Neutrophil (primary cell): Measurements from ENCODE around the gene RIPK4.

ENCODE experiments used
- H3K27ac ChIP-seq: fragments of 200-600 bp; sonication (generic); 2 replicates; pipeline ENCODE4 v1.5.1; 2016; ENCODE audit warnings: mild to moderate bottlenecking, moderate library complexity
- H3K27me3 ChIP-seq: fragments of 200-600 bp; sonication (generic); 2 replicates; pipeline ENCODE4 v1.6.0; 2016; ENCODE audit warnings: mild to moderate bottlenecking
- H3K36me3 ChIP-seq: fragments of 200-600 bp; sonication (generic); 2 replicates; pipeline ENCODE4 v1.5.1; 2017
- H3K4me1 ChIP-seq, 2 experiments: fragments of 200-600 bp in 1 of 2; sonication (generic) in 1 of 2; 1 replicate in 1 of 2; 2 replicates in 1 of 2; pipeline versions ENCODE4 v1.5.1 to v1.6.1; 2013 to 2016; ENCODE audit warnings: low read depth in 1 of 2, low read length in 1 of 2, mild to moderate bottlenecking in 1 of 2, moderate library complexity in 1 of 2; ENCODE audit not compliant: control insufficient read depth in 1 of 2, insufficient read depth in 1 of 2
- H3K4me3 ChIP-seq, 2 experiments: fragments of 200-600 bp in 1 of 2; sonication (generic) in 1 of 2; 1 replicate in 1 of 2; 2 replicates in 1 of 2; pipeline ENCODE4 v1.5.1; 2013 to 2016; ENCODE audit warnings: low read depth in 1 of 2, low read length in 1 of 2, mild to moderate bottlenecking in 1 of 2, moderate library complexity in 1 of 2
- H3K9me3 ChIP-seq: fragments of 200-600 bp; sonication (generic); 2 replicates; pipeline ENCODE4 v1.5.1; 2016
- TF ChIP-seq, protein P1 (sequence below): fragments of 200-600 bp; sonication (generic); IDR thresholded peaks from 2 replicates; pipeline ENCODE4 v1.5.1; 2016; ENCODE audit warnings: antibody characterized with exemption

Gene RIPK4

DNA sequence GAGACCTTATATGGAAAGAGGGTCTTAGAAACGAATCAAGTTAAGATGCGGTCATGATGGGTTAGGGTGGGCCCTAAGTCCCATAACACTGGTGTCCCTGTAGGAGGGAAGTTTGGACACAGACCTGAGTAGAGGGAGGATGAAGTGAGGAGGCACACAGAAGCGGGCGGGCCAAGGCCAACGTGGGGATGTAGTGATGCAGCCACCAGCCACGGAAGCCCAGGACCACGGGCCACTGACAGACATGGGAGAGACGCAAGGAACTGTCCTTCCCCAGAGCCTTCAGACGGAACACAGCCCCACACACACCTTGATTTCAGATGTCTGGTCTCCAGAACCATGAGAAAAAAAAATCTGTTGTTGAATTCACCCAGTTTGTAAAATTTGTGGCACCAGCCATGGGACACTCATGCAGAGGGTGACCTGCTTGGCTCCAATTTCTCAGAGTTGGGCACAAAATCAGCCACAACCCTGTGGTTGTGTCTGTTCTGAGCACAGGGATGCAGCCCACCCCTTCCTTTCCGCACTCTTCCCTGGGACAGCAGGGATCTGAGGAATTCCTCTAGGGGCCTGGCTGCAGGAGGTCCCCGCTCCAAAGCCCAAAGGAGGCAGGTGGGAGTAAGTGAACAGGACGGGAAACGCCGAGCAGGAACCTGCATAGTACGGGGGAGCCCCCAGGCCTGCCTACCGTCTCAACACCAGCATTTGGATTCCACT lies 61.1 kb downstream of the RIPK4 start:
- H3K27me3 ChIP-seq = peaks cover 20% of the 10 kb centered on the region
- peaks cover 0 to 20% of the 10 kb centered on the region in 2 experiments for H3K4me1 ChIP-seq
- no peaks in the 10 kb centered on the region for H3K36me3 ChIP-seq
- H3K4me3 ChIP-seq = no peak overlapping the region
- TF ChIP-seq, protein P1, sequence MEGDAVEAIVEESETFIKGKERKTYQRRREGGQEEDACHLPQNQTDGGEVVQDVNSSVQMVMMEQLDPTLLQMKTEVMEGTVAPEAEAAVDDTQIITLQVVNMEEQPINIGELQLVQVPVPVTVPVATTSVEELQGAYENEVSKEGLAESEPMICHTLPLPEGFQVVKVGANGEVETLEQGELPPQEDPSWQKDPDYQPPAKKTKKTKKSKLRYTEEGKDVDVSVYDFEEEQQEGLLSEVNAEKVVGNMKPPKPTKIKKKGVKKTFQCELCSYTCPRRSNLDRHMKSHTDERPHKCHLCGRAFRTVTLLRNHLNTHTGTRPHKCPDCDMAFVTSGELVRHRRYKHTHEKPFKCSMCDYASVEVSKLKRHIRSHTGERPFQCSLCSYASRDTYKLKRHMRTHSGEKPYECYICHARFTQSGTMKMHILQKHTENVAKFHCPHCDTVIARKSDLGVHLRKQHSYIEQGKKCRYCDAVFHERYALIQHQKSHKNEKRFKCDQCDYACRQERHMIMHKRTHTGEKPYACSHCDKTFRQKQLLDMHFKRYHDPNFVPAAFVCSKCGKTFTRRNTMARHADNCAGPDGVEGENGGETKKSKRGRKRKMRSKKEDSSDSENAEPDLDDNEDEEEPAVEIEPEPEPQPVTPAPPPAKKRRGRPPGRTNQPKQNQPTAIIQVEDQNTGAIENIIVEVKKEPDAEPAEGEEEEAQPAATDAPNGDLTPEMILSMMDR = no peak
- no peak overlapping the region for H3K27ac ChIP-seq
- H3K9me3 ChIP-seq = no peaks in the 10 kb centered on the region

DNA sequence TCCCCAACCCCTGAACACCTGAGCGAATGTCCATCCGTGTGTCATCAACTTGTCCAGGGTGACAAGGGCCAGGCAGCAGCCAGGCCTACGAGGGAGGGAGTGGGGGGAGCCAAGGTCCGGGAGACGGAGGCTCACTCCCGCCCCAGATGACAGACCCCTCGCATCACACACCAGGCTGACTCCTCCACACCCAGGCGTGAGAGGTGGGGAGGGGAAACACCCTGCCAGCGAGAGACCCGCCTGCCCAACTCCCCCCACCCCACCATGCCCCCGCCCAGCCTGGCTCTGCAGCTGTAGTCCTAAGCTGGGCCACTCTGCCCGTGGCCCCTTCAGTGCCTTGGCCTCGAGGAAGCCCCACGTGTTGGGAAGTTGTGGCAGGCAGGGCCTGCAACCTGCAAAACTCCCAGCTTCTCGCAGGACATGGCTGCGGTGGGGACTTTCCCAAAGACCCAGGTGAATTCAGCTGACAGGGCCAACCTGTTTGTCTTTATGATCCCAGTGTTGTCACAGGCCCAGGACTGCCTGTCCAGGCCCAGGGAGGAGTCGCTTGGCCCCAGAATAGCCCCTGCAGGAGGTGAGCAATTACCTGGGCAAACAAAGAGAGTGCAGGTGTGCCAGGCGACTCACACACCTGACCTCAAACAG lies 62.9 kb downstream of the RIPK4 start:
- Histone ChIP-seq H3K27me3 (peaks cover 7% of the 10 kb centered on the region), H3K27ac (no peak overlapping the region), H3K4me1 (peaks cover 0 to 17% of the 10 kb centered on the region in 2 experiments), H3K36me3 (no peaks in the 10 kb centered on the region), H3K9me3 (no peaks in the 10 kb centered on the region), H3K4me3 (no peak overlapping the region)
- TF ChIP-seq, protein P1 = no peak

DNA sequence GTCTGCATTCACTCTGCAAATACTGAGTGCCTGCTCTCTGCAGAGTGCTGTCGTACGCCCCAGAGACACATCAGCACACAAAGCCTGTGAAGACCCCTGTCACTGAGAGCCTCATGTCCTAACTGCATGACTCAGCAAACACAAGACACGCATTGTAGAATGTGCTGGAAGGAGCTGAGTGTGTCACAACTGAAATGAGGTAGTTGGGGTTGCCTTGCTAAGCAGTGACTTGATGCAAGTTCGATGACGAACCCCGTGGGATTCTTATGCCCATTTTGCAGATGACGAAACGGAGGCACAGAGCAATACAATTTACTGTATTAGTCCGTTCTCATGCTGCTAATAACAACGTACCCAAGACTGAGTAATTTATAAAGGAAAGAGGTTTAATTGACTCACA lies 65.1 kb downstream of the RIPK4 start:
- Histone ChIP-seq H3K9me3 (no peaks in the 10 kb centered on the region), H3K27ac (peak overlapping the region; percentile 64), H3K4me1 (peaks cover 0 to 12% of the 10 kb centered on the region in 2 experiments), H3K4me3 (no peak overlapping the region), H3K36me3 (no peaks in the 10 kb centered on the region), H3K27me3 (no peaks in the 10 kb centered on the region)
- TF ChIP-seq, protein P1 = no peak

DNA sequence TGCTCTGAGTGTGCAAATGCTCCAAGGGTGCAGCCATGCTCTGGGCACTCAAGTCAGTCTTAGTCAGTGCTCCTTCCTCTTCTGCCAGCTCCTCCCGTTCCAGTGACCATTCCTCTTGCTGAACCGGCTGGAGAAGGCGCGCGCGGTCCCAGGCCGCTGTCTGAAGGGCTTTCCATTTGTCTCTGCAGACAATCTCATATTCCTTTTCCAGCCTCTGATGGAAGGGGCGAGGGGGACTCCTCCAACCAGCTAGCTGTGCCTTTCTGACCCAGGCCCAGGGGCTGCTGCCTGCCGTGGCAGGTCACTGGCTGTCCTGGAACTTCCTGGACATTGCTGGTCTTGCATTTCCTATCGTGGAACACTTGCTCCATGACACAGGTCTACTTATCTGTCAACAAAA lies 67.5 kb downstream of the RIPK4 start:
- H3K4me1 ChIP-seq = peaks cover 0 to 12% of the 10 kb centered on the region in 2 experiments
- TF ChIP-seq, protein P1 = no peak
- H3K27ac ChIP-seq = no peak overlapping the region
- H3K27me3 ChIP-seq = no peaks in the 10 kb centered on the region
- H3K9me3 ChIP-seq = no peaks in the 10 kb centered on the region
- no peak overlapping the region for H3K4me3 ChIP-seq
- no peaks in the 10 kb centered on the region for H3K36me3 ChIP-seq

DNA sequence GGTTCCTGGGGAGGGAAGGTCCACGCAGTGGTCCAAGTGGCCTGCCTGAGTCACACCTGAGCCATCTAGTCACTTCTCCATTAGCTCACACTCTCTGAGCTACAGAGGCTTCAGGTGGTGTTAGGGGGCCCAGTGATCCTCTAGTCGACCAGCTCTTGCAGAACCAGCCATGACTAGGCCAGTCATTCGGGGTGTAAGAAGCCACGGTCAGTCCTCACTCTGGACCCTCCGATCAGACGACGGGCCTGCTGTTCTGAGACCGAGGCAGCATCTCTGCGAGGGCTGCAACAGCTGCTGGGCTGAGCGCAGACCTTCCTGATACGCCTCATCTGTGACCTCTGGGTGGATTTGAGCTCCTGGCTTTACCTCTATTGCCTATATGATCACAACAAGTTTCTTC lies 68.8 kb downstream of the RIPK4 start:
- Histone ChIP-seq H3K36me3 (no peaks in the 10 kb centered on the region), H3K4me3 (no peak overlapping the region), H3K27ac (no peak overlapping the region), H3K9me3 (no peaks in the 10 kb centered on the region), H3K27me3 (no peaks in the 10 kb centered on the region), H3K4me1 (peaks cover 6 to 25% of the 10 kb centered on the region in 2 experiments)
- TF ChIP-seq, protein P1 = no peak
